ENCODE results near the gene TP53I13.

TP53I13 gene

DNA sequence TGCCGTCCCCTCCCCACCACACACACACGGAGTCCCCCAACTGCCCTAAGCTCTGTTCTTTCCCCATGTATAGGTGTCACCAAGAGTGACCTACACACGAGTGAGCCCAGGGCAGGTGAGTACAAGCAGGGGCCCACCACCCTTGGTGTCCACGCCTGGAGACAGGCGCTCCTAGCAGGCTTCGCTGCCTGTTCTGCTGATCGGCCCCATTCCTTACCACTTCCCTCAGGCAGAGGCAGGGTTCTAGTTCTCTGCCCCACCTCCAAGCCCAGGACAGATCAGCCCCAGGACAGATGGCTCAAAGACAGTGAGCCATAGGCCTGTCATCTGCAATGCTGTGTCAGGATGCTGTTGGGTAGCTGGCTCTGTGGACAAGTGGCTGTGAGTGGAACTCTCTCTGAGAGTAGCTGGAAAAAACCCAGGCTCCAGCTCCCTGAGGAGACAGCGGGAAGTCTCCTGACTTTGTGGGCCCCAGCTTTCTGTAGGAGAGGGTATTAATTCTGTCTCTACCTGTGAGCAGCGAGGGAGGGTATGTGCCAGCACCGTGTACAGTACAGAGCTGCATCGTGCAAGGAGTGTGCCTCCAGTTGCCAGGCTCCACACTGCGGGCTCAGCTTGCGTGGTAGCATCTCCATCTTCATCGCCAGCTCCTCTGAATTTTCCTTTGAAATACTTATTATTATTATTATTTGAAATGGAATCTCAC is 897 bp downstream of the TP53I13 start (continued):
- TF ChIP-seq, protein P1, sequence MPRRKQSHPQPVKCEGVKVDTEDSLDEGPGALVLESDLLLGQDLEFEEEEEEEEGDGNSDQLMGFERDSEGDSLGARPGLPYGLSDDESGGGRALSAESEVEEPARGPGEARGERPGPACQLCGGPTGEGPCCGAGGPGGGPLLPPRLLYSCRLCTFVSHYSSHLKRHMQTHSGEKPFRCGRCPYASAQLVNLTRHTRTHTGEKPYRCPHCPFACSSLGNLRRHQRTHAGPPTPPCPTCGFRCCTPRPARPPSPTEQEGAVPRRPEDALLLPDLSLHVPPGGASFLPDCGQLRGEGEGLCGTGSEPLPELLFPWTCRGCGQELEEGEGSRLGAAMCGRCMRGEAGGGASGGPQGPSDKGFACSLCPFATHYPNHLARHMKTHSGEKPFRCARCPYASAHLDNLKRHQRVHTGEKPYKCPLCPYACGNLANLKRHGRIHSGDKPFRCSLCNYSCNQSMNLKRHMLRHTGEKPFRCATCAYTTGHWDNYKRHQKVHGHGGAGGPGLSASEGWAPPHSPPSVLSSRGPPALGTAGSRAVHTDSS (tag by site-specific recombination; IDR thresholded peaks at IDR 0.05) = no peak
- no peak for TF ChIP-seq ZNF704 (tag by site-specific recombination; IDR thresholded peaks at IDR 0.05)
- no peak for TF ChIP-seq ZNF610 (tag by site-specific recombination; IDR thresholded peaks at IDR 0.05; ENCODE audit: borderline replicate concordance)
- TF ChIP-seq ZNF121 (tag by site-specific recombination; IDR thresholded peaks at IDR 0.05) = no peak
- peak; percentile 73 for TF ChIP-seq ZNF335 (tag by site-specific recombination; conservative IDR thresholded peaks at IDR 0.05)
- 0 out of 2 replicates have a peak, but pooled peaks have one; percentile 1 for TF ChIP-seq SCRT1 (tag by site-specific recombination; IDR thresholded peaks at IDR 0.05; ENCODE audit: borderline replicate concordance)
- peak; percentile 27; the same call in 1 of the 2 replicates for TF ChIP-seq ZNF394 (tag by site-specific recombination; IDR thresholded peaks at IDR 0.05; ENCODE audit: borderline replicate concordance)
- TF ChIP-seq ZSCAN16 (tag by site-specific recombination; IDR thresholded peaks at IDR 0.05) = no peak
- no peak for TF ChIP-seq ZNF404 (tag by site-specific recombination; IDR thresholded peaks at IDR 0.05)
- TF ChIP-seq, protein P2, sequence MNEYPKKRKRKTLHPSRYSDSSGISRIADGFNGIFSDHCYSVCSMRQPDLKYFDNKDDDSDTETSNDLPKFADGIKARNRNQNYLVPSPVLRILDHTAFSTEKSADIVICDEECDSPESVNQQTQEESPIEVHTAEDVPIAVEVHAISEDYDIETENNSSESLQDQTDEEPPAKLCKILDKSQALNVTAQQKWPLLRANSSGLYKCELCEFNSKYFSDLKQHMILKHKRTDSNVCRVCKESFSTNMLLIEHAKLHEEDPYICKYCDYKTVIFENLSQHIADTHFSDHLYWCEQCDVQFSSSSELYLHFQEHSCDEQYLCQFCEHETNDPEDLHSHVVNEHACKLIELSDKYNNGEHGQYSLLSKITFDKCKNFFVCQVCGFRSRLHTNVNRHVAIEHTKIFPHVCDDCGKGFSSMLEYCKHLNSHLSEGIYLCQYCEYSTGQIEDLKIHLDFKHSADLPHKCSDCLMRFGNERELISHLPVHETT (tag by site-specific recombination; IDR thresholded peaks at IDR 0.05) = no peak
- TF ChIP-seq ZNF148 (tag by site-specific recombination; IDR thresholded peaks at IDR 0.05; ENCODE audit: borderline replicate concordance) = no peak
- no peak for TF ChIP-seq ZBTB26 (tag by site-specific recombination; optimal IDR thresholded peaks at IDR 0.05)

GRCh38 chr17:29570521-29570920 is 2.0 kb downstream of the TP53I13 start:
- POLR2A ChIA-PET = interaction anchor here (0.6 to 1.5 kb wide), 2 partner anchors 48 to 181 kb away, joined by 3 to 4 read pairs; partner anchors contain the start of gene TAOK1
- H3K9me3 ChIP-seq (ENCODE audit: control insufficient read depth, insufficient read depth, low read depth, low read length) = no peaks in the 10 kb centered on the region
- no peak overlapping the region for H3K4me3 ChIP-seq (ENCODE audit: low read depth, low read length)
- H3K36me3 ChIP-seq (ENCODE audit: control insufficient read depth in 2 of 2, insufficient read depth in 1 of 2, low read length in 2 of 2) = peaks cover 3 to 47% of the 10 kb centered on the region in 2 experiments
- CTCF ChIA-PET = interaction anchor here (0.6 to 4.9 kb wide), 5 partner anchors 10 to 522 kb away, joined by 3 to 31 read pairs (median 13); partner anchors contain the start of gene ANKRD13B
- H3K27ac ChIP-seq (ENCODE audit: extremely low read depth, low read depth, low read length) = no peak overlapping the region
- peaks cover 12% of the 10 kb centered on the region for H3K4me1 ChIP-seq (ENCODE audit: control insufficient read depth, insufficient read depth, low read length)
- TF ChIP-seq ZXDB (tag by site-specific recombination; IDR thresholded peaks at IDR 0.05) (no peak), HOXD13 (CRISPR knock-in tag; IDR thresholded peaks at IDR 0.05; ENCODE audit: borderline replicate concordance) (no peak), ZNF175 (tag by site-specific recombination; IDR thresholded peaks at IDR 0.05) (no peak)
- TF ChIP-seq, protein P3, sequence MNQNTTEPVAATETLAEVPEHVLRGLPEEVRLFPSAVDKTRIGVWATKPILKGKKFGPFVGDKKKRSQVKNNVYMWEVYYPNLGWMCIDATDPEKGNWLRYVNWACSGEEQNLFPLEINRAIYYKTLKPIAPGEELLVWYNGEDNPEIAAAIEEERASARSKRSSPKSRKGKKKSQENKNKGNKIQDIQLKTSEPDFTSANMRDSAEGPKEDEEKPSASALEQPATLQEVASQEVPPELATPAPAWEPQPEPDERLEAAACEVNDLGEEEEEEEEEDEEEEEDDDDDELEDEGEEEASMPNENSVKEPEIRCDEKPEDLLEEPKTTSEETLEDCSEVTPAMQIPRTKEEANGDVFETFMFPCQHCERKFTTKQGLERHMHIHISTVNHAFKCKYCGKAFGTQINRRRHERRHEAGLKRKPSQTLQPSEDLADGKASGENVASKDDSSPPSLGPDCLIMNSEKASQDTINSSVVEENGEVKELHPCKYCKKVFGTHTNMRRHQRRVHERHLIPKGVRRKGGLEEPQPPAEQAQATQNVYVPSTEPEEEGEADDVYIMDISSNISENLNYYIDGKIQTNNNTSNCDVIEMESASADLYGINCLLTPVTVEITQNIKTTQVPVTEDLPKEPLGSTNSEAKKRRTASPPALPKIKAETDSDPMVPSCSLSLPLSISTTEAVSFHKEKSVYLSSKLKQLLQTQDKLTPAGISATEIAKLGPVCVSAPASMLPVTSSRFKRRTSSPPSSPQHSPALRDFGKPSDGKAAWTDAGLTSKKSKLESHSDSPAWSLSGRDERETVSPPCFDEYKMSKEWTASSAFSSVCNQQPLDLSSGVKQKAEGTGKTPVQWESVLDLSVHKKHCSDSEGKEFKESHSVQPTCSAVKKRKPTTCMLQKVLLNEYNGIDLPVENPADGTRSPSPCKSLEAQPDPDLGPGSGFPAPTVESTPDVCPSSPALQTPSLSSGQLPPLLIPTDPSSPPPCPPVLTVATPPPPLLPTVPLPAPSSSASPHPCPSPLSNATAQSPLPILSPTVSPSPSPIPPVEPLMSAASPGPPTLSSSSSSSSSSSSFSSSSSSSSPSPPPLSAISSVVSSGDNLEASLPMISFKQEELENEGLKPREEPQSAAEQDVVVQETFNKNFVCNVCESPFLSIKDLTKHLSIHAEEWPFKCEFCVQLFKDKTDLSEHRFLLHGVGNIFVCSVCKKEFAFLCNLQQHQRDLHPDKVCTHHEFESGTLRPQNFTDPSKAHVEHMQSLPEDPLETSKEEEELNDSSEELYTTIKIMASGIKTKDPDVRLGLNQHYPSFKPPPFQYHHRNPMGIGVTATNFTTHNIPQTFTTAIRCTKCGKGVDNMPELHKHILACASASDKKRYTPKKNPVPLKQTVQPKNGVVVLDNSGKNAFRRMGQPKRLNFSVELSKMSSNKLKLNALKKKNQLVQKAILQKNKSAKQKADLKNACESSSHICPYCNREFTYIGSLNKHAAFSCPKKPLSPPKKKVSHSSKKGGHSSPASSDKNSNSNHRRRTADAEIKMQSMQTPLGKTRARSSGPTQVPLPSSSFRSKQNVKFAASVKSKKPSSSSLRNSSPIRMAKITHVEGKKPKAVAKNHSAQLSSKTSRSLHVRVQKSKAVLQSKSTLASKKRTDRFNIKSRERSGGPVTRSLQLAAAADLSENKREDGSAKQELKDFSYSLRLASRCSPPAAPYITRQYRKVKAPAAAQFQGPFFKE (tag by site-specific recombination; IDR thresholded peaks at IDR 0.05; ENCODE audit: borderline replicate concordance) = no peak
- TF ChIP-seq, protein P4, sequence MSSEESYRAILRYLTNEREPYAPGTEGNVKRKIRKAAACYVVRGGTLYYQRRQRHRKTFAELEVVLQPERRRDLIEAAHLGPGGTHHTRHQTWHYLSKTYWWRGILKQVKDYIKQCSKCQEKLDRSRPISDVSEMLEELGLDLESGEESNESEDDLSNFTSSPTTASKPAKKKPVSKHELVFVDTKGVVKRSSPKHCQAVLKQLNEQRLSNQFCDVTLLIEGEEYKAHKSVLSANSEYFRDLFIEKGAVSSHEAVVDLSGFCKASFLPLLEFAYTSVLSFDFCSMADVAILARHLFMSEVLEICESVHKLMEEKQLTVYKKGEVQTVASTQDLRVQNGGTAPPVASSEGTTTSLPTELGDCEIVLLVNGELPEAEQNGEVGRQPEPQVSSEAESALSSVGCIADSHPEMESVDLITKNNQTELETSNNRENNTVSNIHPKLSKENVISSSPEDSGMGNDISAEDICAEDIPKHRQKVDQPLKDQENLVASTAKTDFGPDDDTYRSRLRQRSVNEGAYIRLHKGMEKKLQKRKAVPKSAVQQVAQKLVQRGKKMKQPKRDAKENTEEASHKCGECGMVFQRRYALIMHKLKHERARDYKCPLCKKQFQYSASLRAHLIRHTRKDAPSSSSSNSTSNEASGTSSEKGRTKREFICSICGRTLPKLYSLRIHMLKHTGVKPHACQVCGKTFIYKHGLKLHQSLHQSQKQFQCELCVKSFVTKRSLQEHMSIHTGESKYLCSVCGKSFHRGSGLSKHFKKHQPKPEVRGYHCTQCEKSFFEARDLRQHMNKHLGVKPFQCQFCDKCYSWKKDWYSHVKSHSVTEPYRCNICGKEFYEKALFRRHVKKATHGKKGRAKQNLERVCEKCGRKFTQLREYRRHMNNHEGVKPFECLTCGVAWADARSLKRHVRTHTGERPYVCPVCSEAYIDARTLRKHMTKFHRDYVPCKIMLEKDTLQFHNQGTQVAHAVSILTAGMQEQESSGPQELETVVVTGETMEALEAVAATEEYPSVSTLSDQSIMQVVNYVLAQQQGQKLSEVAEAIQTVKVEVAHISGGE (tag by site-specific recombination; conservative IDR thresholded peaks at IDR 0.05; ENCODE audit: low read depth) = no peak

Measured in HEK293 (cell line).